ENCODE measurements around the gene GOLGA3.

The GOLGA3 gene

GRCh38 chr12:132720606-132721345 is 107.9 kb downstream of the GOLGA3 start:
- TF ChIP-seq USF1 (IDR thresholded peaks at IDR 0.05) (no peak), TCF12 (IDR thresholded peaks at IDR 0.05; ENCODE audit: low read depth) (no peak), NFIC (IDR thresholded peaks at IDR 0.05) (no peak), TAF1 (IDR thresholded peaks at IDR 0.05; ENCODE audit: low read depth) (no peak), RAD21 (IDR thresholded peaks at IDR 0.05; ENCODE audit: low read depth) (no peak), REST (IDR thresholded peaks at IDR 0.05; ENCODE audit: low read depth) (no peak), EGR1 (IDR thresholded peaks at IDR 0.05) (no peak), FOXM1 (IDR thresholded peaks at IDR 0.05; ENCODE audit: borderline replicate concordance, low read depth) (no peak), YY1 (IDR thresholded peaks at IDR 0.05; ENCODE audit: low read depth) (no peak), CEBPB (IDR thresholded peaks at IDR 0.05) (no peak), CREB1 (IDR thresholded peaks at IDR 0.05; ENCODE audit: low read depth) (no peak), ZBTB7A (IDR thresholded peaks at IDR 0.05; ENCODE audit: low read depth) (no peak), MAX (IDR thresholded peaks at IDR 0.05) (no peak), TEAD4 (IDR thresholded peaks at IDR 0.05) (no peak), EP300 (IDR thresholded peaks at IDR 0.05; ENCODE audit: borderline replicate concordance) (no peak)

GRCh38 chr12:132719954-132720324 is 108.7 kb downstream of the GOLGA3 start:
- no peak for TF ChIP-seq TAF1 (IDR thresholded peaks at IDR 0.05; ENCODE audit: low read depth)
- TF ChIP-seq CREB1 (IDR thresholded peaks at IDR 0.05; ENCODE audit: low read depth): no peak
- TF ChIP-seq FOXM1 (IDR thresholded peaks at IDR 0.05; ENCODE audit: borderline replicate concordance, low read depth): no peak
- TF ChIP-seq MAX (IDR thresholded peaks at IDR 0.05): no peak
- TF ChIP-seq EGR1 (IDR thresholded peaks at IDR 0.05): no peak
- TF ChIP-seq TCF12 (IDR thresholded peaks at IDR 0.05; ENCODE audit: low read depth): no peak
- no peak for TF ChIP-seq REST (IDR thresholded peaks at IDR 0.05; ENCODE audit: low read depth)
- no peak for TF ChIP-seq TEAD4 (IDR thresholded peaks at IDR 0.05)

- TF ChIP-seq REST (IDR thresholded peaks at IDR 0.05; ENCODE audit: low read depth) (no peak), TAF1 (IDR thresholded peaks at IDR 0.05; ENCODE audit: low read depth) (no peak), CREB1 (IDR thresholded peaks at IDR 0.05; ENCODE audit: low read depth) (no peak), TCF12 (IDR thresholded peaks at IDR 0.05; ENCODE audit: low read depth) (no peak), ZBTB7A (IDR thresholded peaks at IDR 0.05; ENCODE audit: low read depth) (no peak), EGR1 (IDR thresholded peaks at IDR 0.05) (no peak), NFIC (IDR thresholded peaks at IDR 0.05) (no peak), EP300 (IDR thresholded peaks at IDR 0.05; ENCODE audit: borderline replicate concordance) (no peak), FOXM1 (IDR thresholded peaks at IDR 0.05; ENCODE audit: borderline replicate concordance, low read depth) (no peak), TEAD4 (IDR thresholded peaks at IDR 0.05) (no peak), RAD21 (IDR thresholded peaks at IDR 0.05; ENCODE audit: low read depth) (no peak), USF1 (IDR thresholded peaks at IDR 0.05) (no peak), YY1 (IDR thresholded peaks at IDR 0.05; ENCODE audit: low read depth) (no peak), MAX (IDR thresholded peaks at IDR 0.05) (no peak)
Measured at GRCh38 chr12:132719141-132719953, 109.3 kb downstream of the GOLGA3 start.
